Hematopoietic multipotent progenitor cell treated with erythropoietin and hydrocortisone succinate and interleukin-3 and kit ligand, for 8 days (in vitro differentiated cells): ENCODE data around the gene NLK.

Experiments used
- DNase-seq: peaks from one replicate; pipeline ENCODE4 v3.0.0-alpha.2; 2015

NLK gene

GRCh38 chr17:28041068-28041843, 1.2 kb upstream of the NLK start:
- DNase-seq, result peak; percentile 100

GRCh38 chr17:28041844-28042656, 427 bp upstream of the NLK start:
- DNase-seq, result no peak

GRCh38 chr17:28042721-28043291, 329 bp downstream of the NLK start:
- no peak for DNase-seq

- DNase-seq, result no peak
Observed at GRCh38 chr17:28043296-28043695, 819 bp downstream of the NLK start.

- peak; percentile 67 for DNase-seq
Observed at GRCh38 chr17:28043741-28044140, 1.3 kb downstream of the NLK start.

- DNase-seq, result no peak
Observed at GRCh38 chr17:28045304-28045703, 2.8 kb downstream of the NLK start.

- DNase-seq, result peak; percentile 51
Observed at GRCh38 chr17:28046034-28046825, 3.8 kb downstream of the NLK start.

GRCh38 chr17:28047806-28048205, 5.3 kb downstream of the NLK start:
- no peak for DNase-seq

GRCh38 chr17:28049071-28049470, 6.6 kb downstream of the NLK start:
- DNase-seq, result no peak

GRCh38 chr17:28053044-28053670, 10.7 kb downstream of the NLK start:
- no peak for DNase-seq

GRCh38 chr17:28053725-28054124, 11.2 kb downstream of the NLK start:
- no peak for DNase-seq

- no peak for DNase-seq
Observed at GRCh38 chr17:28055546-28056275, 13.2 kb downstream of the NLK start.

GRCh38 chr17:28056276-28056620, 13.8 kb downstream of the NLK start:
- no peak for DNase-seq

GRCh38 chr17:28057731-28058246, 15.3 kb downstream of the NLK start:
- DNase-seq, result no peak

- no peak for DNase-seq
Observed at GRCh38 chr17:28059675-28060074, 17.2 kb downstream of the NLK start.

GRCh38 chr17:28065706-28066105, 23.2 kb downstream of the NLK start:
- DNase-seq, result no peak

GRCh38 chr17:28069061-28069460, 26.6 kb downstream of the NLK start:
- DNase-seq, result no peak

- DNase-seq, result no peak
Observed at GRCh38 chr17:28071179-28071578, 28.7 kb downstream of the NLK start.

- DNase-seq, result no peak
Observed at GRCh38 chr17:28071891-28072606, 29.6 kb downstream of the NLK start.

GRCh38 chr17:28072936-28073533, 30.6 kb downstream of the NLK start:
- DNase-seq, result no peak

- DNase-seq, result no peak
Observed at GRCh38 chr17:28074010-28074409, 31.5 kb downstream of the NLK start.
